HG03521 (cell line): ENCODE measurements around the gene NADSYN1.

Source experiments
- ATAC-seq: cut with Tn5 transposase; IDR thresholded peaks from one replicate; pipeline ENCODE4 v1.9.1; 2021; ENCODE audit warnings: mild to moderate bottlenecking, moderate library complexity; ENCODE audit not compliant: unreplicated experiment

NADSYN1 gene

GRCh38 chr11:71472941-71473792, 20.2 kb downstream of the NADSYN1 start:
- ATAC-seq = no peak

GRCh38 chr11:71473793-71474080, 20.7 kb downstream of the NADSYN1 start:
- ATAC-seq = no peak

GRCh38 chr11:71474141-71474770, 21.3 kb downstream of the NADSYN1 start:
- ATAC-seq = no peak

- ATAC-seq = no peak
Measured at GRCh38 chr11:71474771-71475483, 21.9 kb downstream of the NADSYN1 start.

GRCh38 chr11:71476031-71476430, 23.0 kb downstream of the NADSYN1 start:
- no peak for ATAC-seq

- no peak for ATAC-seq
Measured at GRCh38 chr11:71476926-71477640, 24.1 kb downstream of the NADSYN1 start.

- ATAC-seq = no peak
Measured at GRCh38 chr11:71477641-71478527, 24.9 kb downstream of the NADSYN1 start.

- ATAC-seq = no peak
Measured at GRCh38 chr11:71478528-71478840, 25.5 kb downstream of the NADSYN1 start.

- no peak for ATAC-seq
Measured at GRCh38 chr11:71481101-71481960, 28.3 kb downstream of the NADSYN1 start.

GRCh38 chr11:71482216-71482615, 29.2 kb downstream of the NADSYN1 start:
- ATAC-seq = no peak

GRCh38 chr11:71482746-71483364, 29.9 kb downstream of the NADSYN1 start:
- no peak for ATAC-seq

GRCh38 chr11:71483692-71484091, 30.7 kb downstream of the NADSYN1 start:
- ATAC-seq = no peak

- no peak for ATAC-seq
Measured at GRCh38 chr11:71484248-71485062, 31.5 kb downstream of the NADSYN1 start.

- ATAC-seq = no peak
Measured at GRCh38 chr11:71485063-71485399, 32.0 kb downstream of the NADSYN1 start.

GRCh38 chr11:71485466-71485865, 32.5 kb downstream of the NADSYN1 start:
- no peak for ATAC-seq

GRCh38 chr11:71486320-71486719, 33.3 kb downstream of the NADSYN1 start:
- no peak for ATAC-seq

GRCh38 chr11:71488681-71489270, 35.8 kb downstream of the NADSYN1 start:
- no peak for ATAC-seq
